ENCODE results near the gene HLA-DMA.

The HLA-DMA gene

GRCh38 chr6:32952817-32953739 is at the start of gene HLA-DMA:
HLA-DMA (minus strand) TSS chr6:32953097; CDS start chr6:32953036, 61 bp downstream.
- DNase-seq: peak; percentile 79

DNA sequence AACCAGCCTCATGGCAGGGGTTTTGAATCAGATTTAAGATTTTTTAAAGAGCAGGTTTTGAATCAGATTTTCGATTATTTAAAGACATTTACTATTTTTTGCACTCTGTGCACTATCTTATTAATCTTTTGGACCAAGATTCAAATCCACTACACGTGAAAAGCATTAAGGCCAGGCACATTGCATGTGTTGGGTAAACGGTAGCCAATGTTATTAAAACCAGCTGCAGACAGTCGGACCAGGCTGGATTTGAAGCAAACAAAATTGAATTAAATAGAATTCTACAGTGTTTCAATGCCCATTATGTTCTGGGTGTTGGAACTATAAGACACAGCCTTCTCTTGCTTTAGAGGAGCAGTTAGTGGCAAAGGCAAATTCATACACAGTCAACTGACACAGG is 48.8 kb upstream of the HLA-DMA start:
- no peak for DNase-seq

DNA sequence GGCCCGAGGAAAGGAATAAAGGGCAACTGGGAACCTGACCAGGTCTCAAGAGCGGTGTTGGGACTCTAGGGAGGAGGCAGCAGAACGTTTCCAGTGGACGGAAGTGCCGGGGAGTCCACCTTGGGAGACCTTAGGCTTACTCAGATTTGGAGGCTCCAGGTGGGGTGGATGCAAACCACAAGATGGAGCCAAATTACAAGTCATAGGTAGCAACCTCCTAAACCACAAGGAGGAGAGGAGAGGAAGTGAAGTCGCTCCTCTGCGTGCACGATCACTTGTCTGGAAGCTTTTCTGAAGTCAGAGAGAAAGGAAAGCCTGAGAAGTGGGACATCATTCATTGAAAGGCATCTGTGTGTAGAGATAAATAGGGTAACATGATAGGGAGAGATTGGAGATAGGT is 47.2 kb upstream of the HLA-DMA start:
- DNase-seq: peak; percentile 30

DNA sequence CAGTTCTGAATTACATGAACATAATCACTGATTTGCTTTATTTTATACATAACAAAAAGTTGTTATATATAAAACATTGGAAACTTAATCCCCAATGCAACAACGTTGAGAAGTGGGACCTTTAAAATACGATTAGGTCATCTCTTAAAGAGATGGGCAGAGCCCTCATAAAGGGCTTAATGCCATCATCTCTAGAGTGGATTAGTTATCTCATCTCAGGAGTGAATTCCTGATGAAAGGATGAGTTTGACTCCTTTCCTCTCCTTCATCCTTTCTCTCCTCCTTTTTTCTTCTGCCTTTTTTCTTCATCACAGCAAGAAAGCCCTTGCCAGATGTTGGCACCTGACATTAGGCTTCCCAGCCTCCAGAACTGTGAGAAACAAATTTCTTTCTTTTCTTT is 42.6 kb upstream of the HLA-DMA start:
- DNase-seq: no peak

DNA sequence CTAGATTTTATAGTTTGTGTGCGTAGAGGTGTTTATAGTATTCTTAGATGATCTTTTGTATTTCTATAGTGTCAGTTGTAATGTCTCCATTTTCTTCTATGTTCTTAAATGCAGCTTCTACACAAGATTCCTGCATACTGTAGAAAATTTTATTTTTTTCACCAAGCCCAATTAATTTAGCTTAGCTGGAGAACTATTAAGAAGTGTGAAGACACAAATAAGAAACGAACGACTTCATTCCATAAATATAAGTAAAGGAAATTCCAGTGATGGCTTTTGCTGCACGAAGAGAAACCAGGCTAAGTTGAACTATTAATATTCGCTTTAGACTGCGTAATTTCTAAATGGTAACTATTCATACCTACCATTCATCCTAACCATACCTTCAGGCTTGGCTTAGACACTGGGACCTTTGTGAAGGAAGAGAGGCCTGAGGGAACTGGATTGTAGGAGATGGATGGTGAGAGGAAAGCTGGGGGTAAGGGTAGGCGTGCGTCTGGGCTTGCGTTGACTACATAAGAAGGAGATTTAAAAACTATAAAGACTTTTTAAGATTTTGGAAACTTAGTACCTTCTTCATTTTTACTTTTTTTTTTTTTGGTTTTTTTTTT is 40.6 kb upstream of the HLA-DMA start:
- no peak for DNase-seq

- DNase-seq: no peak
These were observed 39.1 kb upstream of the HLA-DMA start for GRCh38 chr6:32991972-32992371.

GRCh38 chr6:32989368-32989767 is 36.5 kb upstream of the HLA-DMA start:
- no peak for DNase-seq

DNA sequence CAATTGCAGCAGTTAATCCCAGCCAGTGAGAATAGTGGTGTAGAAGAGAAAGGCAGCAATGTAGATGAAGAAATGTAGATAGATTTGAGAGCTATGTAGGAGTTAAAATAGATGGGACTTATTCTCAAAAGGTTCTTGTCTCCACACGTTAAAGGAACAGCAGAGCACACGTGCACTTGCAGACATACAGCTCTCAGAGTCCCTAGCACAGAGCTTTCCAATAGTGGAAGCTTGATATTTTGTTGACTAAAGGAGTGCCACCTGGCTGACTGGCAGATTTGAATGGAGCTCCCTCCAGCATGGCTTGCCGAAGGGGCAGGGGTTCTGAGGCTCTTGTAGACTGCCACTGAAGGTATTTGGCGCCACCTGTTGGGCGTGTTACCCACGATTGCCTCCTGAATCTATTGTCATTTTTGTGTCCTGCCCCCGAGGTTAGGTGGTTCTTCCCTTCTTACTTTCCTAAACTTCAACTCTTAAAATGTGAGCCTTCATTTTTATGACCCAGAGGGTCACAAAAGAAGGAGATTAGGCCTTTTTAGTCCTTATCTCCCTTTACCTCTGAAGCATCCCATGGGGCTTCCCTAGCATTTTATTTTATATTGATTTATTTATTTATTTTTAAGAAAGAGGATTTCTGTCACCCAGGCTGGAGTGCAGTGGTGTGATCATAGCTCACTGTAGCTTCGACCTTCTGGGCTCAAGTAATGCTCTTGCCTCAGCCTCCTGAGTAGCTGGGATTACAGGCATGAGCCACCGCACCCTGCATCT is 31.9 kb upstream of the HLA-DMA start:
- DNase-seq: peak; percentile 96

- no peak for DNase-seq
These were observed 31.2 kb upstream of the HLA-DMA start for GRCh38 chr6:32983964-32984621.

DNA sequence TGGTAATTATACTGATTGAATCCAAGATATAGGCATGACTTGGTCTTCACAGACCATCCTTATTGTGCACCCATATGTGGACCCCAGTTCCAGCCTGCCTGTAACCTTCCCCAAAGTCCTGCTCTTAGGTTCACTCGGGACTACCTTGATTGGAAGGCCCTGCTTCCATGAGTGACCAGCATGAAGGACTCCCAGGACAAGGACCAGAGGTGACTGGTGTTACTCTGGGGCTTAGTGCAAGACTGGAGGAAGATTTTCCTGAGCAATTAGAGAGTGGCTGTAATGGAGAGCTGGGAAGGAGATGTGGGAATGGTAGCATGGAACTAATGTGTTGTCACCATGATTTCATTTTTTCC is 30.6 kb upstream of the HLA-DMA start:
- no peak for DNase-seq

DNA sequence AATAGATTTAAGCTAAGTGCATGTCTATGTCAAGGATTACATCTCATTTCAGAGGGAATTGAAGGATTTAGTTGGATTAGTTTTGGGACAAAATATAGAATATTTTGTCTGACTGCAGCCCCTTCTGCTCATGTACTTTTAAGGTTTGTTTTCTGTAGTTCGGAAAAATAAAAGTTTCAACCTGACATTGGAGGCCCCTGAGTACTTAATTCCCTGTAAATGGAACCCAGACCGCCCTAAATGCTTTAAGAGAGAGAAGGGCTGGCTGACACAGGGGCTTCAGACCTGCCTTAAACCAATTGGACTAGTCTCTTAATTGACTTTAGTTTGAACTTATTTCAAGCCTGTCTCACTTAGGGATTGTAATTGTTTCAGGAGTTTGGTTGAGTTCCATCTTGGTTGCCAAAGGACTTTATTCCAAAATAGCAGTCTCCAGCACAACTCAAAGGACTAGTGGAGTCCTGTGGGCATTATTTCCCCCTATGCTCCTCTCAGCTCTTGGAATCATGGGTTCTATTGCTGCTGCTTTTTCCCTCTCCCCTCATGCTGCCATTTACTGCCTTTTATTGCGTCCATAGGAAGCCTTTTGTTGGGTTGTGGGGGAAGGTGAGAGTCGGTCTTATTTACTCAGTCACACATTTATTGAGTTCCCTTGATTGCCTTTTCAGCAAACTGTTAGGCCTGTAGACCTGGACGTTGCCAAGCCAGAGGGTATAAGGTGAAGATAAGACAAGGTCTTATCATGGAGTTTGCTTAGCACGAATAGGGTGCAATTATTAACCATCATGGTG is 30.0 kb upstream of the HLA-DMA start:
- no peak for DNase-seq

GRCh38 chr6:32982084-32982701 is 29.3 kb upstream of the HLA-DMA start:
- DNase-seq: no peak

DNA sequence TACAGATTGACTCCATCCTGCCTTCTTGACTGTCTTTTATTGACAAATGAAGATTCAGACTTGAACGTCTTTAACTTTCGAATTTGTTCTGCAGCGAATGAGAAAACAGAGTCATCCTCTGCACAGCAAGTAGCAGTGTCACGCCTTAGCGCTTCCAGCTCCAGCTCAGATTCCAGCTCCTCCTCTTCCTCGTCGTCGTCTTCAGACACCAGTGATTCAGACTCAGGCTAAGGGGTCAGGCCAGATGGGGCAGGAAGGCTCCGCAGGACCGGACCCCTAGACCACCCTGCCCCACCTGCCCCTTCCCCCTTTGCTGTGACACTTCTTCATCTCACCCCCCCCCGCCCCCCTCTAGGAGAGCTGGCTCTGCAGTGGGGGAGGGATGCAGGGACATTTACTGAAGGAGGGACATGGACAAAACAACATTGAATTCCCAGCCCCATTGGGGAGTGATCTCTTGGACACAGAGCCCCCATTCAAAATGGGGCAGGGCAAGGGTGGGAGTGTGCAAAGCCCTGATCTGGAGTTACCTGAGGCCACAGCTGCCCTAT is 27.7 kb upstream of the HLA-DMA start:
- DNase-seq: no peak

DNA sequence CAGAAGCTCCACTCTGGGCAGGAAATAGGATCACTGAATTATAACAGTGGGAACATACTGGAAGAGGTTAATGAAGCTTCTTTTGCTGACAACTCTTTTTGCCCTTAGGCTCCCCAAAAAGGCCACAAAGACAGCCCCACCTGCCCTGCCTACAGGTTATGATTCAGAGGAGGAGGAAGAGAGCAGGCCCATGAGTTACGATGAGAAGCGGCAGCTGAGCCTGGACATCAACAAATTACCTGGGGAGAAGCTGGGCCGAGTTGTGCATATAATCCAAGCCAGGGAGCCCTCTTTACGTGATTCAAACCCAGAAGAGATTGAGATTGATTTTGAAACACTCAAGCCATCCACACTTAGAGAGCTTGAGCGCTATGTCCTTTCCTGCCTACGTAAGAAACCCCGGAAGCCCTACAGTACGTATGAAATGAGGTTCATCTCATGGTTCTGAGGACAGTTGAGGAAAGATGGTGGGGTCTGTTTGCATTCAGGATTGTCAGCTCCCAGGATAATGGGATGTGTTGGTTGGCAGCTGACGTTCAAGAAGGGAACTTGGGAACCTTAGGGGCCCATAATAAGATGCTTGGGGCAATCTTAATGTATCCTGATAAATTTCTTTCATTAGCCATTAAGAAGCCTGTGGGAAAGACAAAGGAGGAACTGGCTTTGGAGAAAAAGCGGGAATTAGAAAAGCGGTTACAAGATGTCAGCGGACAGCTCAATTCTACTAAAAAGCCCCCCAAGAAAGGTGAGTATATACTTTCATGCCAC is 27.0 kb upstream of the HLA-DMA start:
- no peak for DNase-seq

DNA sequence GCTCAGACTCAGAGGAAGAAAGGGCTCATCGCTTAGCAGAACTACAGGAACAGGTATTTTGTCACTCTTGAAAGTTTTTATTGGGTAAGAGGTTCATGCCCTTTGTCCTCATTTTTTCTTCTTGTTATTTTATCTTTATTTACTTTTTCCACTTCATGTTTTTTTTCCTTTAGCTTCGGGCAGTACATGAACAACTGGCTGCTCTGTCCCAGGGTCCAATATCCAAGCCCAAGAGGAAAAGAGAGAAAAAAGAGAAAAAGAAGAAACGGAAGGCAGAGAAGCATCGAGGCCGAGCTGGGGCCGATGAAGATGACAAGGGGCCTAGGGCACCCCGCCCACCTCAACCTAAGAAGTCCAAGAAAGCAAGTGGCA is 25.0 kb upstream of the HLA-DMA start:
- no peak for DNase-seq

DNA sequence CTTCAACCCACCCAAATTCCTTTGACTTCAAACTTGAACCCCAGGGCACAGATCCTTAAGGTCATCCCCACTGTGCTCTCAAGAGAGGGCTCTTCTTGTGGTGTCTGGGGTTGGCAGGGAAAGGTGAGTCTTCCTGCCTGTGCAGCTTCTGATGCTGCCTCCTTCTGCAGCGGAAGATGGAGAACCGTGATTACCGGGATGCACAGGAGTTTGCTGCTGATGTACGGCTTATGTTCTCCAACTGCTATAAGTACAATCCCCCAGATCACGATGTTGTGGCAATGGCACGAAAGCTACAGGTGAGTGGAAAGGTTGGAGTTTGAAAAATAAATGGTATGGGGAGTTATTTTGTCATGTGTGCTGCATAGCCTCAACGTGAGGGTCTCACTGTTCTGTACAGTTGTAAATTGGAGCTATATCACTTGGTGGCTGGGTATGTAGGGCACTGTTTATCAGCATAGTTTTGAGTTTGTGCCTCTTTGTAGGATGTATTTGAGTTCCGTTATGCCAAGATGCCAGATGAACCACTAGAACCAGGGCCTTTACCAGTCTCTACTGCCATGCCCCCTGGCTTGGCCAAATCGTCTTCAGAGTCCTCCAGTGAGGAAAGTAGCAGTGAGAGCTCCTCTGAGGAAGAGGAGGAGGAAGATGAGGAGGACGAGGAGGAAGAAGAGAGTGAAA is 24.5 kb upstream of the HLA-DMA start:
- DNase-seq: no peak

DNA sequence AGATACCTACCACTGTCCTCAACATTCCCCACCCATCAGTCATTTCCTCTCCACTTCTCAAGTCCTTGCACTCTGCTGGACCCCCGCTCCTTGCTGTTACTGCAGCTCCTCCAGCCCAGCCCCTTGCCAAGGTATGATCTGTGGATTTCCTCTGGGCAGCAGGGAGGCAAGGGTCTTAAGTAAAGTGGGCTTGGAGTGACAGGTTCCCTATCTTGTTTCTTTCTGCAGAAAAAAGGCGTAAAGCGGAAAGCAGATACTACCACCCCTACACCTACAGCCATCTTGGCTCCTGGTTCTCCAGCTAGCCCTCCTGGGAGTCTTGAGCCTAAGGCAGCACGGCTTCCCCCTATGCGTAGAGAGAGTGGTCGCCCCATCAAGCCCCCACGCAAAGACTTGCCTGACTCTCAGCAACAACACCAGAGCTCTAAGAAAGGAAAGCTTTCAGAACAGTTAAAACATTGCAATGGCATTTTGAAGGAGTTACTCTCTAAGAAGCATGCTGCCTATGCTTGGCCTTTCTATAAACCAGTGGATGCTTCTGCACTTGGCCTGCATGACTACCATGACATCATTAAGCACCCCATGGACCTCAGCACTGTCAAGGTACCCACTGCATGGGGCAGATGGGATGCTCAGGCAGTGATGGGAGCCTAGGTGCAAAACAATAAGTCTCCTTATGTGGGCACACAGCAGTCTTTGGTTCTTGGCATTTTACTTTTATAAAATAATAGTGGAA is 23.6 kb upstream of the HLA-DMA start:
- DNase-seq: no peak

GRCh38 chr6:32975886-32976285 is 23.0 kb upstream of the HLA-DMA start:
- DNase-seq: no peak

DNA sequence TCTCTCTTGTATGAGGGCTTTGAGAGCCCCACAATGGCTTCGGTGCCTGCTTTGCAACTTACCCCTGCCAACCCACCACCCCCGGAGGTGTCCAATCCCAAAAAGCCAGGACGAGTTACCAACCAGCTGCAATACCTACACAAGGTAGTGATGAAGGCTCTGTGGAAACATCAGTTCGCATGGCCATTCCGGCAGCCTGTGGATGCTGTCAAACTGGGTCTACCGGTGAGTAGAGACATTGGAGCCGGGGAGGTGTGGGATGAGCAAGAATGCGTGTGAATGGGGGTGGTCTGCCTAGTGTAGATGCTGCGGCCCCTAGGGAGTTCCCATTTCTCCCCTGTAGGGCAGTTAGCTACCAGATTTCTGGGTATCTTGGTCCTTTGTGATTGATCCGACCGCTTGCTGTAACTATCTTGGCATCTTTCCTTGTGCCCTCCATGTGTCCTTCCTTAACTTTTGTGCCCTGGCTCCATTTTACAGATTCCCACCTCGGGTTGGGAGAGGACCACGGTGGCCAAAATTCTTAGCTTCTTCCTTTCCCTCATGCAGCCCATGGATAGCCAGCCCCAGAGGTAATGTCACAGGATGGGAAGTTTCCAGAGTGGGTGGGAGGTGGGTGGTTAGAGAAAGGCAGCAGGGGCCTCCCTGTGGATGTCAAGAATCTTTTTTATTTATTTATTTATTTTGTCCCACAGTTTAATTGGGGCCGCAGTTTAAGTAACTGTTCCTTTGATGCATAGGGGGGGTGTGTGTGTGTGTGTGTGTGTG is 21.8 kb upstream of the HLA-DMA start:
- DNase-seq: no peak

Measured in CD4-positive, alpha-beta T cell treated with Interleukin-17A for 4 hours (primary cell).